GM19328 (cell line): ENCODE measurements around the gene SINHCAF.
A peak's percentile ranks its signal among the peaks of the same experiment; 100 is the strongest.
"Not testable (repeated sequence)": the region's sequence is repeated elsewhere in the genome, so short reads cannot be mapped to it uniquely, and the experiment has no call there.

Source experiments
- ATAC-seq: cut with Tn5 transposase; IDR thresholded peaks from one replicate; pipeline ENCODE4 v1.9.1; 2021; ENCODE audit warnings: mild to moderate bottlenecking, moderate library complexity; ENCODE audit not compliant: unreplicated experiment

Gene SINHCAF

GRCh38 chr12:31325877-31326631, at the start of gene SINHCAF:
TSS of gene SINHCAF (minus strand) at chr12:31326150. CDS start at chr12:31298204, 27,946 bp downstream.
- ATAC-seq = peak; percentile 49

DNA sequence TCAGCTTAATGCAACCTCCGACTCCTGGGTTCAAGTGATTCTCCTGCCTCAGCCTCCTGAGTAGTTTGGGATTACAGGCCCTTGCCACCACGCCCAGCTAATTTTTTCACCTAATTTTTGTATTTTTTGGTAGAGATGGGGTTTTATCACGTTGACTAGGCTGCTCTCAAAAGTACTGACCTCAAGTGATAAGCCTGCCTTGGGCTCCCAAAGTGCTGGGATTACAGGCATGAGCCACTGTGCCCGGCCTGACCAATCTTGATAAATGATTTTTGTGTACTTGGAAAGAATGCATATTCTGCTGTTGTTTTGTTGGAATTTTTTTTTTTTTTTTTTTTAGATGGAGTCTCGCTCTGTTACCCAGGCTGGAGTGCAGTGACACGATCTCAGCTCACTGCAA, 49.5 kb upstream of the SINHCAF start:
- not testable (repeated sequence) for ATAC-seq

DNA sequence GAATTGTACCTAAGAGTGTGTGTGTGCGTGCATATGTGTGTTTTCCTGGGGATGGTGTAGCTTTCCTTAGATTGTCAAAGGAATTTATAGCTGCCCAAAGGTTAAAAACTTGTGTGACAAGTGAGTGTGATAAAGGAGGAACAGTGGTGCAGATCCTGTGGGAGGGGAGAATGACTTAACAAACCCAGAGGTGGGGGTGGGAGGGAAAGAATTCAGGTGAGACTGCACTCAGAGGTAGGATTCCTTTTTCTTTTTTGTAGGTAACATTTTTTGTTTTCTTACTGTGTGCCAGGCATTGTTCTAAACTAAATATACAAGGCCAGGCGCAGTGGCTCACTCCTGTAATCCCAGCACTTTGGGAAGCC, 45.3 kb upstream of the SINHCAF start:
- no peak for ATAC-seq

GRCh38 chr12:31370531-31371255, 44.7 kb upstream of the SINHCAF start:
- no peak for ATAC-seq

- ATAC-seq = no peak
These were observed 44.0 kb upstream of the SINHCAF start for GRCh38 chr12:31369712-31370521.

- ATAC-seq = no peak
These were observed 42.9 kb upstream of the SINHCAF start for GRCh38 chr12:31368666-31369361.

- no peak for ATAC-seq
These were observed 40.2 kb upstream of the SINHCAF start for GRCh38 chr12:31366104-31366621.

- no peak for ATAC-seq
These were observed 37.9 kb upstream of the SINHCAF start for GRCh38 chr12:31363831-31364230.

- no peak for ATAC-seq
These were observed 37.5 kb upstream of the SINHCAF start for GRCh38 chr12:31363416-31363809.

DNA sequence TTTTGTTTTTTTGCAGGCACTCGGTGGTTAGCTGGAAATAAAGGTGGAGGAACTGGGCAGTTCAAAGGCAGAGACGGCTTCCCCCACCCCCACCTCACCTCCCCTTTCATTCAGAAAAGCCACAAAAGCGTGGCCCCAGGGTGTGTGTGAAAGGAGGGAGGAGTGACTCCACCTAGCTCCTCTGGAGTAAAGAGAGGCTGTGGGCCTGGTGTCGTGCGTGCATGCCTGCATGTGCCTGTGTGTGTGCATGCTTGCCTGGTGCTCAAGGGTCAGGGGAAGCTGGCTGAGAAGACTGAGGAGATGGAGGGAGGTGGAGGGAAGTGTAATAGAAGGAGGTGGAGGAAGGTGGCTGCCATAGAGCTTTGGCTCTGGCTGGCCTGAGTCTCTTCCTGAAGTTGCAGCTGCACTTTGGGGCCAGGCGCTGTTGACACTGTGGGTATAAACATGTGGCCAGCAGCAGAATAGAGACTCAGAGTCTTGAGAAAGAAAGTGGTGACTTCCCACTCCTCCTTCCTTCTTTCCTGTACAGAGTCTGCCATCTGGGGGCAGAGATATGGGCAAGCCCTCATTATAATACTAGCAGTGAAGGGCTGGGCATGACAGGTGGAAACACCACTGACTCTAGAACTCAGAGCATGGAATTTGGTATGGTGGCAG, 36.9 kb upstream of the SINHCAF start:
- ATAC-seq = peak; percentile 61

GRCh38 chr12:31362115-31362758, 36.3 kb upstream of the SINHCAF start:
- peak; percentile 44 for ATAC-seq

GRCh38 chr12:31361730-31362114, 35.8 kb upstream of the SINHCAF start:
- no peak for ATAC-seq

DNA sequence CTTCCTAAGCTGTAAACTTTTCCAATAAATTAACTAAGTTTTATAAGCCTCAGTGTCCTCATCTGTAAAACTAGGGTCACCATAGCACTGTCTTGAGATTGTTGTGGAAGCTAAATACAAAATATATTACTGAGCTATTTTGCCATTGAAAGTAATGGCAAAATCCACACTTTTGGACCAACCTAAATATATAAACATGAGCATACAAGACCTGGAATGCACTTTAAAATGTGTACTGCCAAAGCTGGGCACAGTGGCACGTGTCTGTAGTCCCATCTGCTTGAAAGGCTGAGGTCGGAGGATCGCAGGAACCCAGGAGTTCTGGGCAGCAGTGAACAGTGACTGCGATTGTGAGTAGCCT, 29.8 kb upstream of the SINHCAF start:
- ATAC-seq = no peak

- no peak for ATAC-seq
These were observed 28.1 kb upstream of the SINHCAF start for GRCh38 chr12:31353750-31354708.

GRCh38 chr12:31346267-31346666, 20.3 kb upstream of the SINHCAF start:
- no peak for ATAC-seq

GRCh38 chr12:31343139-31343538, 17.2 kb upstream of the SINHCAF start:
- ATAC-seq = no peak

GRCh38 chr12:31342286-31342685, 16.3 kb upstream of the SINHCAF start:
- ATAC-seq = no peak

DNA sequence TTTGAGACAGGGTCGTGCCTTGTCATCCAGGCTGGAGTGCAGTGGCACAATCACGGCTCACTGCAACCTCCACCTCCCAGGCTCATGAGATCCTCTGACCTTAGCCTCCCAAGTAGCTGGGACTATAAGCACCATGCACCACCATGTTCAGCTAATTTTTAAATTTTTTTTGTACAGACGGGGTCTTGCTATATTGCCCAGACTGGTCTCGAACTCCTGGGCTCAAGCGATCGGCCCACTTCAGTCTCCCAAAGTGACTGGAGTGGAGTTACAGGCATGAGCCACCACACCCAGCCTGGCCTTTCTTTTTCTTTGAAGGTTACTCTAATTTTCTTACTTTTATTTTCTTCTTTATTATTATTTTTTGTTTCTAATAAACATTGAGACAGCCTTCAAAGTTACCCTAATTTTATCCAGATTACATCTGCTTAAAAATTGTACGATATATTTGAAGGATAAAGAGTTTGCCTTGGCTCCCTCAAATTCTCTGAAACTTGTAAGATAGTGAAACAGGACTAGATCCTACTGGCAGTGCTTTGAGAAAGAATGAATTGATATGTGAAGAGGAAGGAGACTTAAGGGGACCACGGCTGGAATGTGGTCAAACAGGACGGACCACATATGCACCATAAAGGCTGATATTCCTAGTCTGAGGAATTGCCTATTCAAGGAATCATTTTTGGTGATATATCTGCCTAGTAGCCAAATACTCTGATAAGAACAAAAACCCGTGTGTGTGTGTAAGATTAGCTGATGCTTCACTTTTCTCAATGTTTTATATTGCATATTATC, 14.1 kb upstream of the SINHCAF start:
- ATAC-seq = no peak
